Hepatocyte (in vitro differentiated cells): ENCODE measurements around the gene ABHD17A. TPM values are rescaled to one million over a fixed set of nuclear protein-coding genes. Genes with fewer than 3 reads are reported as not detected.

Experiments used
- DNase-seq: peaks from one replicate; pipeline ENCODE4 v3.0.0-alpha.2; 2016; ENCODE audit warnings: low spot score
- H2AFZ ChIP-seq: fragments of 200-600 bp; sonication (generic); 2 replicates; pipeline ENCODE4 v1.6.0; 2016; ENCODE audit warnings: antibody characterized with exemption, mild to moderate bottlenecking
- H3K27ac ChIP-seq: fragments of 200-600 bp; sonication (generic); 2 replicates; pipeline ENCODE4 v1.5.1; 2016; ENCODE audit warnings: mild to moderate bottlenecking
- H3K27me3 ChIP-seq: fragments of 200-600 bp; sonication (generic); 2 replicates; pipeline ENCODE4 v1.6.1; 2016
- H3K36me3 ChIP-seq: fragments of 200-600 bp; sonication (generic); replicated peaks from 2 replicates; pipeline ENCODE4 v1.5.1; 2016; ENCODE audit warnings: low read depth; ENCODE audit not compliant: insufficient read depth
- H3K4me1 ChIP-seq: fragments of 200-600 bp; sonication (generic); 2 replicates; pipeline ENCODE4 v1.5.1; 2016; ENCODE audit warnings: mild to moderate bottlenecking, moderate library complexity; ENCODE audit not compliant: insufficient read depth
- H3K4me2 ChIP-seq: fragments of 200-600 bp; sonication (generic); 2 replicates; pipeline ENCODE4 v1.6.0; 2016
- H3K4me3 ChIP-seq: fragments of 200-600 bp; sonication (generic); 2 replicates; pipeline ENCODE4 v1.5.1; 2016; ENCODE audit warnings: mild to moderate bottlenecking
- H3K79me2 ChIP-seq: fragments of 200-600 bp; sonication (generic); 2 replicates; pipeline ENCODE4 v1.6.0; 2017; ENCODE audit warnings: mild to moderate bottlenecking
- H3K9me2 ChIP-seq: fragments of 200-600 bp; sonication (generic); replicated peaks from 2 replicates; pipeline ENCODE4 v1.6.0; 2017; ENCODE audit warnings: mild to moderate bottlenecking; ENCODE audit not compliant: insufficient read depth
- H3K9me3 ChIP-seq: fragments of 200-600 bp; sonication (generic); 2 replicates; pipeline ENCODE4 v1.5.1; 2016; ENCODE audit warnings: low read depth, mild to moderate bottlenecking
- H4K20me1 ChIP-seq: fragments of 200-600 bp; sonication (generic); 2 replicates; pipeline ENCODE4 v1.6.0; 2016; ENCODE audit warnings: mild to moderate bottlenecking; ENCODE audit not compliant: insufficient read depth, poor library complexity, severe bottlenecking
- CTCF ChIP-seq: fragments of 200-600 bp; sonication (generic); IDR thresholded peaks from 2 replicates; pipeline ENCODE4 v1.5.1; 2016; ENCODE audit warnings: antibody characterized with exemption, mild to moderate bottlenecking; ENCODE audit not compliant: poor library complexity
- EZH2 ChIP-seq: fragments of 200-600 bp; sonication (generic); IDR thresholded peaks from 2 replicates; pipeline ENCODE4 v1.6.1; 2016; ENCODE audit warnings: antibody characterized with exemption, mild to moderate bottlenecking, borderline replicate concordance
- EZH2phosphoT487 ChIP-seq: fragments of 200-600 bp; sonication (generic); IDR thresholded peaks from one replicate; pipeline ENCODE4 v1.6.1; 2018; ENCODE audit warnings: antibody characterized with exemption, mild to moderate bottlenecking, low read depth, moderate library complexity; ENCODE audit not compliant: unreplicated experiment, severe bottlenecking
- WGBS: methylation state at CpG from one replicate; pipeline ENCODE4 v1.1.6; 2016; ENCODE audit warnings: low lambda C conversion rate; ENCODE audit errors: missing lambda C conversion rate; 5-methylcytosine and 5-hydroxymethylcytosine counted together
- polyA plus RNA-seq: library from polyadenylated mRNA; unstranded; fragments of >200 nt; fragmentation: Nextera tagmentation; extraction: Ambion mirVana; gene quantifications from 2 replicates; pipeline ENCODE4 v1.2.1, GENCODE V29; 2016
- total RNA-seq: library from RNA; depleted of rRNA; stranded (reverse); fragments of >200 nt; gene quantifications from 2 replicates; pipeline ENCODE4 v1.2.3, GENCODE V29; 2014

Gene ABHD17A
- total and polyA plus RNA-seq, 2 experiments from 2014 or later: 62.5 to 102 TPM

- no peak overlapping the region for H3K27ac ChIP-seq
- H3K79me2 ChIP-seq: no peaks in the 10 kb centered on the region
- H3K27me3 ChIP-seq: no peaks in the 10 kb centered on the region
- no peaks in the 10 kb centered on the region for H3K36me3 ChIP-seq
- no peaks in the 10 kb centered on the region for H3K9me3 ChIP-seq
- H3K4me1 ChIP-seq: no peaks in the 10 kb centered on the region
- 95% methylated on average over 30 of the region's 35 CpGs for WGBS
- no peaks in the 10 kb centered on the region for H4K20me1 ChIP-seq
- H2AFZ ChIP-seq: no peak overlapping the region
- DNase-seq: no peak
- TF ChIP-seq EZH2phosphoT487 (no peak), CTCF (no peak), EZH2 (no peak)
- H3K4me3 ChIP-seq: no peak overlapping the region
- no peaks in the 10 kb centered on the region for H3K9me2 ChIP-seq
- no peak overlapping the region for H3K4me2 ChIP-seq
These were observed 39.1 kb upstream of the ABHD17A start for GRCh38 chr19:1924320-1924961.

GRCh38 chr19:1923319-1923718 lies 38.0 kb upstream of the ABHD17A start:
- no peaks in the 10 kb centered on the region for H3K36me3 ChIP-seq
- no peaks in the 10 kb centered on the region for H4K20me1 ChIP-seq
- H3K4me3 ChIP-seq: no peak overlapping the region
- no peaks in the 10 kb centered on the region for H3K79me2 ChIP-seq
- 98% methylated on average over 8 of the region's 8 CpGs for WGBS
- TF ChIP-seq EZH2phosphoT487 (no peak), CTCF (no peak)
- H3K4me2 ChIP-seq: no peak overlapping the region
- no peak overlapping the region for H2AFZ ChIP-seq
- no peaks in the 10 kb centered on the region for H3K9me2 ChIP-seq
- H3K27me3 ChIP-seq: no peaks in the 10 kb centered on the region
- H3K27ac ChIP-seq: no peak overlapping the region
- DNase-seq: no peak
- no peaks in the 10 kb centered on the region for H3K9me3 ChIP-seq
- no peaks in the 10 kb centered on the region for H3K4me1 ChIP-seq

- Histone ChIP-seq H3K4me1 (no peaks in the 10 kb centered on the region), H3K36me3 (no peaks in the 10 kb centered on the region), H2AFZ (no peak overlapping the region), H3K4me2 (no peak overlapping the region), H3K27me3 (no peaks in the 10 kb centered on the region), H3K27ac (no peak overlapping the region), H3K9me2 (no peaks in the 10 kb centered on the region), H3K9me3 (no peaks in the 10 kb centered on the region), H4K20me1 (no peaks in the 10 kb centered on the region), H3K79me2 (no peaks in the 10 kb centered on the region), H3K4me3 (no peak overlapping the region)
- no peak for TF ChIP-seq CTCF
- no peak for TF ChIP-seq EZH2phosphoT487
- TF ChIP-seq EZH2: no peak
- no peak for DNase-seq
- 94% methylated on average over 23 of the region's 23 CpGs for WGBS
These were observed 37.5 kb upstream of the ABHD17A start for GRCh38 chr19:1922803-1923202.
